ENCODE results near the gene ADGRL3.

DNA sequence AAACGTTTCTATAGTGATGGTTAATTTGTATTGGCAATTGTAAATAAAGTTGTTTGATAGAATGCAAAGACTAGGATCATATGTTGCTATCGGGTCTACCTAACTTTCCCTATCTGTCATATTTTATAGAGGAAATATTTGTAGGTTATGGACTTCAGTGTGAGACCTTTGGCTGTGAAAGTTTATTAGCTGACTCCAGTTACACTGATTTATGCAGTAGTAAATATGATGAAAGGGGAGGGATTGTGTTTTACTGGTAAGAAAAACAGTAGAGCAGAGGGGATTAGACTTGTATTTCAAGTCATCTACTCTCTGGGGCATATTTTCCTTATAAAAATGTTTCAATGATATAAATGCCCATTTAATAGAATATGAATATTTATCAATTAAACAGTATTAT is 43.8 kb downstream of the ADGRL3 start:
- TF ChIP-seq, protein P1, sequence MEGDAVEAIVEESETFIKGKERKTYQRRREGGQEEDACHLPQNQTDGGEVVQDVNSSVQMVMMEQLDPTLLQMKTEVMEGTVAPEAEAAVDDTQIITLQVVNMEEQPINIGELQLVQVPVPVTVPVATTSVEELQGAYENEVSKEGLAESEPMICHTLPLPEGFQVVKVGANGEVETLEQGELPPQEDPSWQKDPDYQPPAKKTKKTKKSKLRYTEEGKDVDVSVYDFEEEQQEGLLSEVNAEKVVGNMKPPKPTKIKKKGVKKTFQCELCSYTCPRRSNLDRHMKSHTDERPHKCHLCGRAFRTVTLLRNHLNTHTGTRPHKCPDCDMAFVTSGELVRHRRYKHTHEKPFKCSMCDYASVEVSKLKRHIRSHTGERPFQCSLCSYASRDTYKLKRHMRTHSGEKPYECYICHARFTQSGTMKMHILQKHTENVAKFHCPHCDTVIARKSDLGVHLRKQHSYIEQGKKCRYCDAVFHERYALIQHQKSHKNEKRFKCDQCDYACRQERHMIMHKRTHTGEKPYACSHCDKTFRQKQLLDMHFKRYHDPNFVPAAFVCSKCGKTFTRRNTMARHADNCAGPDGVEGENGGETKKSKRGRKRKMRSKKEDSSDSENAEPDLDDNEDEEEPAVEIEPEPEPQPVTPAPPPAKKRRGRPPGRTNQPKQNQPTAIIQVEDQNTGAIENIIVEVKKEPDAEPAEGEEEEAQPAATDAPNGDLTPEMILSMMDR (IDR thresholded peaks at IDR 0.05): no peak
- no peak for TF ChIP-seq POLR2A (IDR thresholded peaks at IDR 0.05)

Data from thyroid gland (tissue), 4 donors.